GM19395 (cell line): Measurements from ENCODE around the gene SERINC5.
"Not testable (repeated sequence)": the region's sequence is repeated elsewhere in the genome, so short reads cannot be mapped to it uniquely, and the experiment has no call there.

Source experiments
- ATAC-seq: cut with Tn5 transposase; IDR thresholded peaks from one replicate; pipeline ENCODE4 v1.9.1; 2021; ENCODE audit warnings: mild to moderate bottlenecking, moderate library complexity; ENCODE audit not compliant: unreplicated experiment

SERINC5 gene

DNA sequence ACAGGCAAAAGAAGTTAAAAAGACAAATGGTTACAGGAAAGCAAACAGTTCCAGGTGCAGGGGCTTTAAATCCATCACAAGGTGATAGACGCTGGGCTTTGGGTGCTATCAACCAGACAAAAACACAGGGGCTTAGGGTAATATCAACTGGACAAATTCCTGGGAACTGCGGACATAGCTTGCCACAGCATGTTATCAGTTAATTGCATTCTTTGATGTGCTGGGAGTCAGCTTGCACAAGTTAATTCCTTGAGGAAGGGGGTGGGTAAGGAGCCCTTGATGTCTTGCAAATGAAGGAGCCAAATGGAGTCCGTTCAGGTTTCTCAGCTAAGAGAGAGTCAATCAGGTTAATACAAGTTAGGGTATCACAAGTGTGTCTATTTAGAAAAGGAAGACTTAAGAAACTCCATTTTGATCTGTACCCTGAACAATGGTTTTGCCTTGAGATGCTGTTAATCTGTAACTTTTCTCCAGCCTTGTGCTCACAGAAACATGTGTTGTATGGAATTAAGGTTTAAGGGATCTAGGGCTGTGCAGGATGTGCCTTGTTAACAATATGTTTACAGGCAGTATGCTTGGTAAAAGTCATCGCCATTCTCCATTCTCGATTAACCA is 144.4 kb downstream of the SERINC5 start:
- not testable (repeated sequence) for ATAC-seq

- ATAC-seq = no peak
Observed at GRCh38 chr5:80109646-80110478, 146.0 kb downstream of the SERINC5 start.

DNA sequence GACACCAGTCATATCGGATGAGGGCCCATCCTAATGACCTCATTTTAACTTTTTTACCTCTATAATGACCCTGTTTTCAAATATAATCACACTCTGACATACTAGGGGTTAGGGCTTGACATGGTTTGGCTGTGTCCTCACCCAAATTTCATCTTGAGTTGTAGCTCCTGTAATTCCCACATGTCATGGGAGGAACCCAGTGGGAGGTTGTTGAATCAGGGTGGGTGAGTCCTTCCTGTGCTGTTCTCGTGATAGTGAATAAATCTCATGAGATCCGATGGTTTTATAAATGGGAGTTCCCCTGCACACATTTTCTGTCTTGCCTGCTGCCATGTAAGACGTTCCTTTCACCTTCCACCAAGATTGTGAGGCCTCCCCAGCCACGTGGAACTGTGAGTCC is 148.9 kb downstream of the SERINC5 start:
- ATAC-seq = no peak

GRCh38 chr5:80105698-80106439 is 150.0 kb downstream of the SERINC5 start:
- ATAC-seq = no peak

GRCh38 chr5:80103371-80103770 is 152.5 kb downstream of the SERINC5 start:
- ATAC-seq = no peak

DNA sequence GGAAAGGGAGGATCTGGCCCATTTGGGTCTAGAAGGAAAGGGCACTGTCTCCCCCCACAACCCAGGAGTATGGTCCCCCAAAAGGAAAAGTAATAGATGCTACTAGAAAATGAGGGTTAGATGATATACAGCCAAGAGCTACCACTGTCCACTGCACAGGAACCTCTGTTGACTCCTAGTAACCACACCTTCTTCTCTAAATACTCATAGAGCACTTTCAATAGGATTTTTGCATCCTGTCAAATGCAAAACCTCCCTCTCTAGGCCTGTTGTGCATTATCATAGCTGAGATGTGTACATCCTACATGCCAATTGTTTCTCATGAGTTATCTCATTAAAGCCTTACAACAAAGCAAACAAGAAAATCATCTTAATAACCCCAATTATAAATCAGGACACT is 153.9 kb downstream of the SERINC5 start:
- no peak for ATAC-seq

GRCh38 chr5:80097451-80097850 is 158.4 kb downstream of the SERINC5 start:
- ATAC-seq = no peak

DNA sequence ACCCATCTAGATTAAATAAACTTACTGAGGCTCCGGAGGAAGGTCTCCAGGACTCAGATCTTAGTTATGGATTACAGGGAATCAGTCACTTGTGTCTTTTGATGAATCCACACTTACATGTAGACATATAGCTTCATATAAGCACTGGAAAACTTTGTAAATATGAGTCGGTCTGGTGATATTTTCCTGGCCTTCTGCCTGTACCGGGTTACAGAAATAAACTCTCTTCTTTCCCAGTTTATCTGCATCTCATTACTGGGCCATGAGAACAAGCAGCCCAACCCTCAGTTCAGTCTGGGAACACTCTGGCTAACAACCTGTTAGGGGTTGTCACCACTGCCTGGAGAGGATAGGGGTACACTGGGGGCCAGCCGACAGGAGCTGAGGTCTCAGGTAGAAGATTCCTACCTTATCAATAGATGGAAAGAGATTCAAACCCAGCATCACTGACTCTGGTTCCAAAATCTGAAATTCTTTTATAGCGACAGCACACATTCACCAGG is 161.6 kb downstream of the SERINC5 start:
- no peak for ATAC-seq

- no peak for ATAC-seq
Observed at GRCh38 chr5:80093796-80094195, 162.1 kb downstream of the SERINC5 start.

- no peak for ATAC-seq
Observed at GRCh38 chr5:80092486-80093107, 163.3 kb downstream of the SERINC5 start.

- not testable (repeated sequence) for ATAC-seq
Observed at GRCh38 chr5:80091792-80092192, 164.1 kb downstream of the SERINC5 start.

DNA sequence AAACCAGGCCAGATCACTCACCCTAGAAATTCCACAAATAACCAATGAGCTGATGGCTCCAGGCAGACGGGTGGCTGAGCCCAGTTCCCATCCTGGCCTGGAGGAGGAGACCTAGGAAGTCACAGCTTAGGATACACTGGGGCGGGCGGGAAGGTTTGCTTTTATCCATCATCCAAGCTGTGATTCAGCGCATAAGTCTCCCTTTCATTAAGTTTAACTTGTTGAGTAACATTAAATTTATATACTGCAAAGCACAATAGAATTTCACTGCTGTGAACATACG is 165.0 kb downstream of the SERINC5 start:
- no peak for ATAC-seq

GRCh38 chr5:80083101-80083890 is 172.6 kb downstream of the SERINC5 start:
- peak; percentile 73 for ATAC-seq

DNA sequence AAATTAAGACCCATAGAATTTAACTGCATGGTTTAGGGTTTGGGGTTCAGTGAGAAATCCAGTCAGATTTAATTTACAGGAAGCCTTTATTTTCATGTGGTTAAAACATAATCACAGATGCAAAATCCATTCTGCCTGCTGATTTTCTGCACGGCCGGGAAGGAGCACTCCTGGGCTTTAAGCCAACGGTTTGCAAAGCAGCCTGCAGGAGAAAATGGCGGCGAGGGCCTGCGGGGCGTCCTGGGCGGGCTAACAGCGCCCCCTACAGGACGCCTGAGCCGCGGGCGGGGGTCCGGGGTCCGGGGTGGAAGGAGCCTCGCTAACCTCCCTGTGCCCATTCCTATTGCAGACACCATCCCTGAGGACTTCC is 173.1 kb downstream of the SERINC5 start:
- no peak for ATAC-seq

DNA sequence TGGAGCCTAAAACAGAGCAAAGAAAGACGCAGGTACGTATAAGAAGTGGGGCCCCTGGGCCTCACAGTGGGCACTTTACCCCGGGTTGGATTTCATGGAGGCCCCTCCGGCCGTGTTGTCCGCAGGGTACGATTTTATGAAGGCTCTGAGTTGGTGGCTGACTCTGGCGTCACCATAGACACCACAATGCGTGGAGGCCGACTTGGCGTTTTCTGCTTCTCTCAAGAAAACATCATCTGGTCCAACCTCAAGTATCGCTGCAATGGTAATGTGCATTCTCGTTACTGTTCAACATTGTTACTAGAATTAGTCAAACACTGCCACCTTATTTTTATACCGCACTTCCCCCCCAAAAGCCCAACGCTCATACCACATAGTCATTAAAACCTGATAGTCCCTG is 173.6 kb downstream of the SERINC5 start:
- ATAC-seq = no peak

DNA sequence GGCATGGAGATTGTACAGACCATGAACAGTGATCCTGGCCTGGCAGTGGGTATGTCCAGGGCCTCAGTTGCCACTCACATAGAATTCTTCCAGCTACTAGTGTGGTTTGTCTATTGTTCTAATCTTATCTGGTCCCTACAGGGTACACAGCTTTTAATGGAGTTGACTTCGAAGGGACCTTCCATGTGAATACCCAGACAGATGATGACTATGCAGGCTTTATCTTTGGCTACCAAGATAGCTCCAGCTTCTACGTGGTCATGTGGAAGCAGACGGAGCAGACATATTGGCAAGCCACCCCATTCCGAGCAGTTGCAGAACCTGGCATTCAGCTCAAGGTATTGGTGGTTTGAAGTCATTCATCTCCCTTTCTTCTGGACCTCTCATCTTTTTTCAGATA is 176.9 kb downstream of the SERINC5 start:
- no peak for ATAC-seq

DNA sequence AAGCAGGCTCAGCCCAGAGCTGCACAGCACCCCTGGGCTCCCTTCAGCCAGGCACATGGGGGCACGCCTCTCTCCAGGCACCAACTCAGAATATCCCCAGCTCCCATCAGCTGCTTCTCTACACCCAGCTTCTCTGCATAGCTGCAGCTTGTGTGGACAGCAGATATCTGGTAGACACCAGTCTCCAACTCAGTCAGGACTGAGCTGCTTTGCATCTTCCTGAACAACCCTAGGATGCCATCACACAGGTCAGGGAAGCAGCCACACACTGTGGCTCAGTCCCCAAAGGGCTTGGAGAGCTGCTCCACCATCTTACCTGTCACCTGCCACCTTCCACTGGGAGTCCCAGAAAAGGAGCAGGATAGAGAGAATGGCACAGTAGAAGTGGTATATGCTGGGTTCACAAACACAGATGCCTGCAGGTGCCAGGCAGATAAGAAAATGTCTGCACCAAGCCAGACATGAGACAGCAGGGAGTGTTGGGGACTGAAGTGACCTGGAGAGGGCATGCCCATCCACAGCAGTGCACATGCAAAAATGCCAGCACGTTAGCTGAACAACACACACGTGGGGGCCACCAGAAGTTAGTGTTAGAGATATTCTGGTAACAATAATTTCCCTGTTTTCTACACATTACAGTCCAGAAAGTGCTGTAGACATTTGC is 178.7 kb downstream of the SERINC5 start:
- ATAC-seq = no peak

DNA sequence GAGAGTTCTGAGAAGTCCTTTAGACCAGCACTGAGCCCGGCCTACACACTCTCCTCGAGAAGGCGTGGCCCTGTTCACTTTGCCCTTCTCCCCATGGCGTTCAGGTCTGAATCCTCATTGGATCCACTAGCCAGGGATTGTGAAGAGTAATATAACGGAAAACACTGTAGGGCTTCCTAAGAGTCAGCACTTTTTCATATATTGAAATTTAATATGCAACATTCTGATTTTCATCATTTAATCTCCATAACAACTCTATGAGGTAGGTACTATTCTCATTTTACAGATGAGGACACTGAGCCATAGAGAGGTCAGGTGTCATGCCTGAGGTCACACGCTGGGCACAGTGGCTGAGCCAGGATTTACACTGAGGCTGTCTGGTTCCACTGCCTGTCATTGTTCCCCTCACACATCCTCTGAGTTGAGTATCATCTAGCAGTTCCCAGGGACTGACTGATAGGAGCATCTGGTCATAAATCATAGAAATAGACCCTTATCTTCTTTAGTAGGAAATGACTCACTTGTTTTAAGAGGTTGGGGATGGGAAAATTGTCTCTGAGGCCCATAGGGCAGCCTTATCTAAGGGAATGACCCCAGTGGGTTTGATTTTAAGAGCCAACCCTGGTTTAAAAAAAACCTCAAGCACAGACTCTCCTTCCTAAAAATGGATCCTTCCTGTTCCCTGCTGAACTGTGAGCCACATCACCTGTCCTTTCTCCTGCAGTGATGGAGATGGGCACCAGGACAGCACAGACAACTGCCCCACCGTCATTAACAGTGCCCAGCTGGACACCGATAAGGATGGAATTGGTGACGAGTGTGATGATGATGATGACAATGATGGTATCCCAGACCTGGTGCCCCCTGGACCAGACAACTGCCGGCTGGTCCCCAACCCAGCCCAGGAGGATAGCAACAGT is 179.5 kb downstream of the SERINC5 start:
- no peak for ATAC-seq
